Epithelial cell of esophagus (primary cell): ENCODE results near the gene ROR2.
"Not testable (repeated sequence)": the region's sequence is repeated elsewhere in the genome, so short reads cannot be mapped to it uniquely, and the experiment has no call there.

Source experiments
- DNase-seq: peaks from one replicate; pipeline ENCODE4 v3.0.0; 2010; ENCODE audit warnings: low read depth
- H3K4me3 ChIP-seq: 2 replicates; pipeline ENCODE4 v1.5.1; 2011; ENCODE audit warnings: mild to moderate bottlenecking, low read length, control low read depth
- CTCF ChIP-seq: IDR thresholded peaks from 2 replicates; pipeline ENCODE4 v1.5.1; 2011; ENCODE audit warnings: low read depth, mild to moderate bottlenecking, low read length, control low read depth, inconsistent platforms; ENCODE audit not compliant: insufficient read depth; ENCODE audit errors: missing control alignments

ROR2 gene

GRCh38 chr9:91985692-91986091 lies 35.7 kb upstream of the ROR2 start:
- DNase-seq = no peak
- TF ChIP-seq CTCF = no peak
- H3K4me3 ChIP-seq = no peak overlapping the region

DNA sequence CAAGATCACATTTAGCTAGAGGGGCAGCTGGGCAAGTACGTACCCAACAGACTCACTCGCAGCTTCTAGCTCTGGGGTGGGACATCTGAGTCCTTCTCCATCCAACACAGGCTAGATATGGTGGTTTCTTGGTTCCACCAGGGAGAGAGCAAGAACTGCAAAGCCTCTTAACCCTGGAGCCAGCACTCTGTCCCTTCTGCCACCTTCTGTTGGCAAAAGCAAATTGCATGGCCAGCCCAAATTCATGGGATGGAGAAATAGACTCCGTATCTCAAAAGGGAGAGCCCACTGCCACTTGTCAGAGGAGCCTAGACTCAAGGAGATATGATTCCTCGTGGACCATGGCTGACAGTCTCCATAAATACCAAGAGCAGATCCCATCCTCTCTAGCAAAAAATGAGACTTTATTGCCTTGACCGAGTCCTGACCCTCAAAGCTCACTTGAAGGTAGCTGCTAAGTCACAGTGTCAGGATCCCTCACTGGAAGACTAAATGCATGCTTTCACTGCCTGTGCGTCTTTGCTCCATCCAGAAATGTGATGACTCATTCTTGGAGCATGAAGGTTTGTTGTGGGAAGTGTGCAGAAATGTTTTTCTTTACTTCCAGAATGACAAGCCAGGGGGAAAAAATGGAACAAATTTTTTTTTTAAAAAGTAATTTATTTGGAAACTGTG lies 28.8 kb upstream of the ROR2 start:
- peak; percentile 53 for DNase-seq
- H3K4me3 ChIP-seq = no peak overlapping the region
- peak; percentile 31 for TF ChIP-seq CTCF

DNA sequence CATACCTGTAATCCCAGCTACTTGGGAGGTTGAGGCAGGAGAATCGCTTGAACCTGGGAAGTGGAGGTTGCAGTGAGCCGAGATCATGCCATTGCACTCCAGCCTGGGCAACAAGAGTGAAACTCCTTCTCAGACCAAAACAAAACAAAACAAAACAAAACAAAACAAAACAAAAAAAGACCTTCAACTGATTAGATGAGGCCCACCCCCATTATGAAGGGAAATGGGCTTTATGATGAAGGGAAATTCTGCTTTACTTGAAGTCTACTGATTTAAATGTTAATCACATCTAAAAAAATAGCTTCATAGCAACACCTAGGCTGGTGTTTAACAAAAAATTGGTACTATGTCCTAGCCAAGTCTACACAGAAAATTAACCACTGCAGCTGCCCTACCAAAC lies 25.2 kb upstream of the ROR2 start:
- not testable (repeated sequence) for H3K4me3 ChIP-seq, DNase-seq

GRCh38 chr9:91972711-91973110 lies 22.7 kb upstream of the ROR2 start:
- TF ChIP-seq CTCF = no peak
- DNase-seq = no peak
- no peak overlapping the region for H3K4me3 ChIP-seq

DNA sequence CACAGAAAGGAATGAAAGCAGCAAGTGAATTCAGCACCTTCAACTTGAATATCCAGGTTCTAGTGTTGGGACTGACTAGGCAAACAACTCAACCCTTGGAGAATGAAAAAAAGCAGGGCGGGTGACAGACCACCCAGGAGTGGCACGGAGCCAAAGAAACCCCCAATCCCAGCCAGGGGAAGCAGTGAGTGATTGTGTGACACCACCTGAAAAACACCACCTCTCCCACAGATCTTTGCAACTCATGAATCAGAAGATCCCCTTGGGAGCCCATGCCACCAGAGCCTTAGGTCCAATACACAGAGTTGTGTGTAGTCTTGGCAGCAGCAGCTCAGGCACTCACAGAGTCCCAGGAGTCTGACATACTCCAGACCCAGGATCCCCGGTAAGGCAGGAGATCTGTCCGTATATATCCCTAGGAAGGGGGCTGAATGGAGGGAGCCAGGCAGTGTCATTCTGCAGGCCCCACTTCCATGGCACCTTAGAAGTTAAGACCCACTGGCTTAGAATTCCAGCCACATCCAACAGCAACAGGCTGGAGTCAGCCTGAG lies 22.1 kb upstream of the ROR2 start:
- H3K4me3 ChIP-seq = no peak overlapping the region
- no peak for DNase-seq
- no peak for TF ChIP-seq CTCF

GRCh38 chr9:91967259-91967658 lies 17.2 kb upstream of the ROR2 start:
- no peak for TF ChIP-seq CTCF
- H3K4me3 ChIP-seq = no peak overlapping the region

DNA sequence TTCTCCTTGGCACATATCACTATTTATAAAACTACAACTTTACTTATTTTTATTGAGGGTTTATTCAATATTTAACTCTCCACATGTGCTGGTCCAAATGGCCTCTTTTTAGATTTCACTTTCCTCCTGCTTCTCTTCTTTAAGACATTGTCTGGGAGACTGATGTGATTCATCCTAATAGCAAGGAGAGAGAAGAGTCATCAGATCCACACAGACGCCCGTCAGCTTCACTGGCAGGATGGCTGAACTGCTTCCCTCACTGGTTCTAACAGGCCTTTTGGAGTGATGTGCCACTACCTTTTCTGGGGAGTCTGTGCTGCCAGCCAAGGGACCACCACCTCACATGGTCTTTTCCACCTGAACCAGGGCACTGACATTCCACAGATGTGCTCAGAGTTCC lies 16.5 kb upstream of the ROR2 start:
- TF ChIP-seq CTCF = no peak
- H3K4me3 ChIP-seq = no peak overlapping the region
- DNase-seq = peak; percentile 62

More at GRCh38 chr9:91967259-91967658, 17.2 kb upstream of the ROR2 start:
- DNase-seq = no peak
